Activated naive CD8-positive, alpha-beta T cell treated with anti-CD3 and anti-CD28 coated beads for 36 hours (primary cell): Measurements from ENCODE around the gene ZNF281. TPM values are rescaled to one million over a fixed set of nuclear protein-coding genes. Genes with fewer than 3 reads are reported as not detected.

Experiments used
- DNase-seq: peaks from one replicate; pipeline ENCODE4 v3.0.0; 2021
- H3K27ac Mint-ChIP-seq: one replicate; pipeline ENCODE4 v1.8.0; 2022; ENCODE audit warnings: mild to moderate bottlenecking, moderate library complexity, mixed read lengths
- H3K27me3 Mint-ChIP-seq: one replicate; pipeline ENCODE4 v1.8.0; 2022; ENCODE audit warnings: mild to moderate bottlenecking, mixed read lengths
- H3K36me3 Mint-ChIP-seq: one replicate; pipeline ENCODE4 v1.8.0; 2021; ENCODE audit warnings: mild to moderate bottlenecking, mixed read lengths
- H3K4me1 Mint-ChIP-seq: one replicate; pipeline ENCODE4 v1.8.0; 2021; ENCODE audit warnings: mixed read lengths
- H3K4me3 Mint-ChIP-seq: one replicate; pipeline ENCODE4 v1.8.0; 2022; ENCODE audit warnings: mild to moderate bottlenecking, moderate library complexity, mixed read lengths
- H3K9me3 Mint-ChIP-seq: one replicate; pipeline ENCODE4 v1.8.0; 2022; ENCODE audit warnings: mixed read lengths
- total RNA-seq, 2 experiments: library from RNA; stranded (reverse); gene quantifications; one replicate each; pipeline ENCODE4 v1.2.3, GENCODE V29; 2021

Gene ZNF281
- total RNA-seq, 2 experiments from 2014 or later, result 20.4 to 20.8 TPM

DNA sequence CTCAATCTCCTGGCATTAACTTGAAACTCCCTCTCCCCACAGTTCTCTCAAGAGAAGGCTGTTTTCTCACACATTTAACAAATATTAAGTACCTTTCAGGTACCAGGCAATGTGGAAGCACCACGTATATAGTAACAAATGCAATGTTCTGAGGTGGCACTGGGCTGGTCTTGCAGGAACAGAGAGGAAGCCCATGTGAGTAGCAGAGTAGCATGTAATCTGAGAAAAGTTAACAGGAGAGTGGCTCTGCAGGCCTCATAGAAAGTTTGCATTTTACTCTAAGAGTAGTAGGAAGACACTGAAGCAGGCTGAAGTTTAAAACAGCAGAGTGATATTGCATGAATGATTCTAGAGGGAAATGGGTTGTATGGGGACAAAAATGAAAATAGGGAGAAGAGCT lies 21.0 kb downstream of the ZNF281 start:
- no peak overlapping the region for H3K27ac Mint-ChIP-seq
- H3K9me3 Mint-ChIP-seq, result no peaks in the 10 kb centered on the region
- H3K4me3 Mint-ChIP-seq, result no peak overlapping the region
- H3K27me3 Mint-ChIP-seq, result no peaks in the 10 kb centered on the region
- no peak for DNase-seq
- H3K36me3 Mint-ChIP-seq, result no peaks in the 10 kb centered on the region
- H3K4me1 Mint-ChIP-seq, result no peaks in the 10 kb centered on the region

DNA sequence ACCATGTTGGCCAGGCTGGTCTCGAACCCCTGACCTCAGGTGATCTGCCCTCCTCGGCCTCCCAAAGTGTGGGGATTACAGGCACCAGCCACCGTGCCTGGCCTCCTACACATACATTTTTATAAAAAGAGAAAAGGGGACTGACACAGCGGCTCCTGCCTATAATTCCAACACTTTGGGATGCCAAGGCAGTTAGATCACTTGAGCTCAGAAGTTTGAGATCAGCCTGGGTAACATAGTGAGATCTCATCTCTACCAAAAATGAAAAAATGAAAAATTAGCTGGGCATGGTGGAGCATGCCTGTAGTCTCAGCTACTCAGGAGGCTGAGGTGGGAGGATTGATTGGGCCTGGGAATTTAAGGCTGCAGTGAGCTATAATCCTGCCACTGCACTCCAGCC lies 23.4 kb downstream of the ZNF281 start:
- Mint-ChIP-seq H3K9me3 (no peaks in the 10 kb centered on the region), H3K36me3 (no peaks in the 10 kb centered on the region), H3K4me1 (peaks cover 1% of the 10 kb centered on the region), H3K4me3 (no peak overlapping the region), H3K27ac (no peak overlapping the region), H3K27me3 (no peaks in the 10 kb centered on the region)
- no peak for DNase-seq

DNA sequence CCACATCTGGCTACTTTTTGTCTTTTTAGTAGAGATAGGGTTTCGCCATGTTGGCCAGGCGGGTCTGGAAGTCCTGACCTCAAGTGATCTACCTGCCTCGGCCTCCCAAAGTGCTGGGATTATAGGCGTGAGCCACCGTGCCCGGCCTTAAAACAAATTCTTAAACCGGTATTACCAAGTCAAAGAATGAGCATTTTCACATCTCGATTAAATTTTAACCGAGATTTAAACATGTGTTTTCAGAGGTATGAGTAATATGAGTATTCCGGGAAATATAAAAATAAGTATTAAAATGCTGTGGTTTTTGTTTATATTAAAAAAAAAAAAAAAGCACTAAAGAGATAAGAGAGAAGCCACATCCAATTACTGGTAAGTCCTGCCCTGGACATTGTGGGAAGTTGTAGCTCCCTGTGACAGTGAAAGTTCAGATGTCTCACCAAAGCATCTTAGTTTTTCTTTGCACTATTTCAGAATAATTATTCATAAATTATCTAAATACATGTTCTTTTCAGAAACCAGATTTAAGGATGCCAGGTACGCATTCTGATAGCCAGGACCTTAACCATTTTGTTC lies 24.9 kb downstream of the ZNF281 start:
- no peaks in the 10 kb centered on the region for H3K36me3 Mint-ChIP-seq
- DNase-seq, result no peak
- no peak overlapping the region for H3K4me3 Mint-ChIP-seq
- H3K27ac Mint-ChIP-seq, result no peak overlapping the region
- H3K9me3 Mint-ChIP-seq, result no peaks in the 10 kb centered on the region
- H3K4me1 Mint-ChIP-seq, result peaks cover 10% of the 10 kb centered on the region
- H3K27me3 Mint-ChIP-seq, result no peaks in the 10 kb centered on the region

DNA sequence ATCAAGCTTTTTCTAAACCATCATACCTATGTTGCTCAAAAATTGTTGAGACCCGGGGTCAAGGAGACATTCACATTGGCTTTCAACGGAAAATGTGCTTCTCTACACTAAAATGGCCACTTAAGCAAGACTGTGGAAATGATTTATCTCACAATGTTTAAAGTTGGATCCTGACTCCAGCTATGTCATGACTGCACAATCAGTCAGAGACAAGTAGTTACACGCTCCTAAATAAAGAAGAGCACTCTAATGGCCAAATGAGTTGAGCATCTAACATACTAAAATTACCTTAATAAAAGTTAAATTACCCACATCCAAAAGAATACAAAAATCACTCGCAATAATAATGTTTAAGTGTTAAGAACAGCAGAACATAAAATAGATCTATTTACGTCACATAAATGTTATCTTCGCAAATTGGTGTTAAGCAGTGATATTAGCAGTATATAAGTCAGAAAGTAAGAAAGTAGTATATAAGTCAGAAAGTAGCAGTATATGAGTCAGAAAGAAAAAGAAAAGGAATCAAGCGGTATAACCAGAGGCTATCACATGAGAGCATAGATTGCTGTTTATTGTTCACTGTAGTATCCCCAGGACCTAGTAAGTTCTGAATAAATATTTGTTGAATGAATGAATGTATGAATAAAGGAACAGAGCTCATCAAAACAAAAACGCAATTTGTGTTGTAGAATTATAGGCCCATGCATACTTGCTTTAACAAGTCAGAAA lies 28.4 kb downstream of the ZNF281 start:
- no peak overlapping the region for H3K4me3 Mint-ChIP-seq

DNA sequence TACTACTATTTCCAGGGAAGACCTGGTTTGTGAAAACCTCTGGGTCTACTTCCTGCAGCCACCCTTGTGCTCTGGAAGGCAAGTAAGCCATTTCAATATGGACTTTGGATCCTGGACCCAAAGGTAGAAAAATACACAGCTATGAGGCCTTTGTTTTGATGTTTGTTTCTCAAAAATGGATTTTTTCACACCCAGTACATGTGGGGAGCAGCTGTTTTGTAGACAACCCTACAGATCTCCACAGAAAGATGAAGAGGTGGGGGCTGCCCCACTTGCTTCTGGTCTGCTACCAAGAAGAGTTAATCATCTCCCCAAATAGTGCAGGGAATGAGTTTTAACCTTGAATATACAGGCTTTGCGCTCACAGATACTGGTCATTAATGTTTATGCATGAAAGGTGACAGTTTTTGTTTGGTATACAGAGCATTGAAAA lies 29.2 kb downstream of the ZNF281 start:
- Mint-ChIP-seq H3K4me1 (peaks cover 12% of the 10 kb centered on the region), H3K4me3 (no peak overlapping the region), H3K27me3 (no peaks in the 10 kb centered on the region), H3K36me3 (no peaks in the 10 kb centered on the region), H3K9me3 (no peaks in the 10 kb centered on the region), H3K27ac (no peak overlapping the region)
- DNase-seq, result no peak

More for the DNA sequence above, 28.4 kb downstream of the ZNF281 start:
- H3K27ac Mint-ChIP-seq, result no peak overlapping the region
- DNase-seq, result no peak
- H3K27me3 Mint-ChIP-seq, result no peaks in the 10 kb centered on the region
- H3K36me3 Mint-ChIP-seq, result no peaks in the 10 kb centered on the region
- no peaks in the 10 kb centered on the region for H3K9me3 Mint-ChIP-seq
- peaks cover 12% of the 10 kb centered on the region for H3K4me1 Mint-ChIP-seq

DNA sequence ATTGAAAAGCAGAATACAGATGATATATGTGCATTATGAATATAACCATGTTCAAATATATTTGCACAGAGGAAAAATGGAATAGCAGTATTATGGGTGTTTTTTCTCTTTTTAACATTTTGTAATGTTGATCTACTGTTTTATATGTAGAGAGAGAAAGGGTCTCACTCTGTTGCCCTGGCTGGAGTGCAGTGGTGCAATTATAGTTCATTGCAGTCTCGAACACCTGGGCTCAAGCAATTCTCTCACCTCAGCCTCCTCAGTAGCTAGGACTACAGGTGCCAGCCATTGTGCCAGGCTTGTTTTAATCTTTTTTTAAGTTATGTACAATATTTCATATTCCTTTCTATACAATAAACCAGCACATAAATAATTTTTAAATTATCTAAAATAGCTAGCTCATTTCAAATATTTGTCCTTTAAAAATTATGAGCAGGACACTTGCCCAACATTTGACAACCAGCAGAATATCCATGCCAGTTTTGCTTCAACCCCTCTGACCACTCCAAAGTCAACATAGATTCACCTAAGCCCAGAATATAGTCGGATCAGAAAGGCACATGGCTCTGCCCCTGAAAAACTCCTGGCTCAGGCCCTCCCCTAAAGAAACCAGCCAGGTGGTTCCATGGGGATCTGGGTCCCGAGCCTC lies 29.8 kb downstream of the ZNF281 start:
- Mint-ChIP-seq H3K9me3 (no peaks in the 10 kb centered on the region), H3K36me3 (no peaks in the 10 kb centered on the region), H3K27ac (no peak overlapping the region), H3K4me3 (no peak overlapping the region), H3K27me3 (no peaks in the 10 kb centered on the region), H3K4me1 (peaks cover 12% of the 10 kb centered on the region)
- no peak for DNase-seq

DNA sequence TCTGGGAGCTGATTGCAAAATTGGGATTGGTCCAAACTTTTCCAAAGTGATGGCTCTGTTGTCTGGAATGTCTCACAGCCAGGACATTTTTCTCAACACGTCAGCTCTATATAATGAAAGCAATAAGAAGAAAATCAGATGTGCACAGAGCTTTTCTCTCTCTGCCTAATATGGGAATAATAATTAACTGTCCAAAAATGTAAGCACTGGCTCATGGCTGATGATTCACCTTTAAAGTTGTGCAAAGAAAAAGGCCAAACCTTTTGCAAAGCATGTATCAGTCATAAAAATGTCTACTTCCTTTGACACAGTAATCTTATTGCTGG lies 30.4 kb downstream of the ZNF281 start:
- H3K4me1 Mint-ChIP-seq, result peaks cover 12% of the 10 kb centered on the region
- no peak overlapping the region for H3K27ac Mint-ChIP-seq
- no peaks in the 10 kb centered on the region for H3K27me3 Mint-ChIP-seq
- no peaks in the 10 kb centered on the region for H3K36me3 Mint-ChIP-seq
- H3K9me3 Mint-ChIP-seq, result no peaks in the 10 kb centered on the region
- no peak overlapping the region for H3K4me3 Mint-ChIP-seq
- DNase-seq, result no peak

DNA sequence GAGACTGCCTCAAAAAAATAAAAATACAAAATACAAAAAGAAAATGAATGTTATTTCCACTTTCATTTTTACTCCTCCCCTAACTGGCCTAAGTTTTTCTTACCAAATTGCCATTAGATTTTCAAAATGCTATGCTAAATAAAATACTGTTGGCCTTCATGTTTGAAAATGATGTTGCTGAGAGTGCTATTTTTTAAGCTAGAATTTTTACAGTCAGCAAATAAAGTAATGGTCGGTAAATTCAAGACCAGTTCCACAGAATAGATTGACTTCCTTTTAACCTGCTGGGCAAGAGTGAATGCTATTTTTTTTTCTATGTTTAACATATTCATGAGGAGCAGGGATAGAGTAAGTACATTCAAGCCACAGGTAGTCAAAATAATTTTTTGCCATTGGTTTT lies 31.7 kb downstream of the ZNF281 start:
- Mint-ChIP-seq H3K4me3 (no peak overlapping the region), H3K27me3 (no peaks in the 10 kb centered on the region), H3K27ac (no peak overlapping the region)

DNA sequence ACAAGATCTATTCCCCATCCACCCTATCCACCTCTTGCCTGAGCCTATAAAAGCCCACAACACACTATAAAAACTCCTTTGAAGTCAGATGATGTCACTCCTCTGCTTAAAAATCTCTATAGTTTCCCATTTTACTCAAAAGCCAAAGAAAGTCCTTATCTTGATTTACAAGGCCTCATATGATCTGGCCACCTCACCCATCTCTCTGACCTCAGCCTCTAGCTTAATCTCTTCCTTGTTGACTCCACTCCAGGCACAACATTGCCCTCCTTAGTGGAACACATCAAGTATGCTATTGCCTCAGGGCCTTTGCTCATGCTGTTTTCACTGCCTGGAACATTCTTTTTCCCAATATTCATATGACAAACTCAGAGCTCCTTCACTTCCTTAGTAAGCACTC lies 33.3 kb downstream of the ZNF281 start:
- Mint-ChIP-seq H3K4me3 (no peak overlapping the region), H3K27ac (no peak overlapping the region)

More for the DNA sequence above, 31.7 kb downstream of the ZNF281 start:
- H3K4me1 Mint-ChIP-seq, result peaks cover 12% of the 10 kb centered on the region
- H3K9me3 Mint-ChIP-seq, result no peaks in the 10 kb centered on the region
- DNase-seq, result no peak
- no peaks in the 10 kb centered on the region for H3K36me3 Mint-ChIP-seq

DNA sequence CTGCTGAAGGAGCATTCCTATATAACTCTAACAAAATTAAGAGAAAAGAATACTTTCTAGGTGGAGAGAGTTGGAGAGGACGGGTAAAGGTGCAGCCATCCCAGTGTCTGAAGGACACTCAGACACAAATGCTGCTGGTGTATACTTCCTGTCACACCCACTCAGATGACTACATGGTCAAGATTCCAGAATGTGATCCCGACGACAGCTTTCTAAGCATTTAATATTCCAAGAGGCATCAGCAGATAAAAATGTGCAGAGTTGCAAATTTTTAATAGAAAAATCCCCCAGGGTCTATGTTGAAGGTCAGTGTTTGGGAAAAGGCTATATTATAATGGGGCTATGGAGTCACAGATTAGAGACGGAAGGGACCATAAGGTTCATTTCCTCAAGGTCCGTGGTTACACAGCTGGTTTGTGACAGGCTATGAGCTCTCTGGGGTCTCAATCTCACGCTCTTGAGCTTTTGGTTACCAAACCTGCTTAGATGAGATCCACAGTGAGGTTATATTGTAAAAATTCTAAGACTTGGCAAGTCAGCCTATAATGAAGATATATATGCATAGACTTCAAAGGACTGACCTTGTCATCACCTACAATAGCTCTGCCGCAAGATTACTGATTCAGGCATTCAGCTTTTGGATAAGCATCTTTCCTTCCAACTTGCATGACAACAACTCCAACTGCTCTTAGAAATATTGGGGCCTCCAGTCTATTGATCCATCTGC lies 35.1 kb downstream of the ZNF281 start:
- Mint-ChIP-seq H3K4me3 (no peak overlapping the region), H3K36me3 (peaks cover 2% of the 10 kb centered on the region), H3K9me3 (no peaks in the 10 kb centered on the region), H3K27me3 (no peaks in the 10 kb centered on the region), H3K27ac (no peak overlapping the region), H3K4me1 (peaks cover 2% of the 10 kb centered on the region)
- no peak for DNase-seq

More for the DNA sequence above, 33.3 kb downstream of the ZNF281 start:
- Mint-ChIP-seq H3K9me3 (no peaks in the 10 kb centered on the region), H3K27me3 (no peaks in the 10 kb centered on the region), H3K36me3 (peaks cover 2% of the 10 kb centered on the region), H3K4me1 (peaks cover 12% of the 10 kb centered on the region)
- DNase-seq, result no peak

DNA sequence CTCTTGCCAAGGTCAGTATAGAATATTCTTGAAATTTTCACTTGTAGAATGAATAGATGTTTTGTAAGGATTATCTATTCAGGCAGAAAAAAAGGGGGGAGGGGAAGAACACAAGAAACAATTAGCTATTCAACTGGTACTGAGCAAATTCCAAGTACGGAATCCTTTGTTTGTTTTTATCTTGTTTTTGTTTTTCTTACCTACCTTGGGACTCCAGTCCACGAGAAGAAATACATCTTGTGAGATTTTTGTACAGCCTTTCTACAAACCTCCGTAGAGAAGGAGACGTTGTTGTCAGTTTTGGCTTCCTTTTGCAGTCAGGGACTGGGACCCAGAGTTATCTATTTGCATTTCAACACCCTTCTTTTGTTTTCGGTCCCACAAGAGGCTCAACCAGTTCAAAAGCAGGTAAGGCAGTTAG lies 36.0 kb downstream of the ZNF281 start:
- DNase-seq, result no peak
- H3K9me3 Mint-ChIP-seq, result no peaks in the 10 kb centered on the region
- peaks cover 2% of the 10 kb centered on the region for H3K4me1 Mint-ChIP-seq
- no peak overlapping the region for H3K4me3 Mint-ChIP-seq
- peaks cover 2% of the 10 kb centered on the region for H3K36me3 Mint-ChIP-seq
- H3K27me3 Mint-ChIP-seq, result no peaks in the 10 kb centered on the region
- H3K27ac Mint-ChIP-seq, result no peak overlapping the region

DNA sequence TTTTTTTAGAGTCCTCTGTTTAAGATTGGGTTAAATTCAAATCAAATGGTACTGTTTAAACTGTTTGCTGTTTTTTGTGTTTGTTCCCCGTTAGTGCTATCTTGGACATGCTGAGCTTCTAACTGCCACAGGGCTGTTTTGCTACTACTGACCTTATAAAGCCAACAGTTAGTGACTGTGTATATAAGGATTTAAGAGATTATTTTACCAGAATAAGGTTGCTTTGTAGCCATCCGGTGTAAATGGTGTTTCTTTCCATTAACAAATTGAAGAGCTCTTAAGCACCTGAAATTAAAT lies 37.0 kb downstream of the ZNF281 start:
- Mint-ChIP-seq H3K4me3 (no peak overlapping the region), H3K27me3 (no peaks in the 10 kb centered on the region), H3K4me1 (no peaks in the 10 kb centered on the region), H3K36me3 (peaks cover 2% of the 10 kb centered on the region), H3K9me3 (no peaks in the 10 kb centered on the region), H3K27ac (no peak overlapping the region)
- DNase-seq, result no peak

DNA sequence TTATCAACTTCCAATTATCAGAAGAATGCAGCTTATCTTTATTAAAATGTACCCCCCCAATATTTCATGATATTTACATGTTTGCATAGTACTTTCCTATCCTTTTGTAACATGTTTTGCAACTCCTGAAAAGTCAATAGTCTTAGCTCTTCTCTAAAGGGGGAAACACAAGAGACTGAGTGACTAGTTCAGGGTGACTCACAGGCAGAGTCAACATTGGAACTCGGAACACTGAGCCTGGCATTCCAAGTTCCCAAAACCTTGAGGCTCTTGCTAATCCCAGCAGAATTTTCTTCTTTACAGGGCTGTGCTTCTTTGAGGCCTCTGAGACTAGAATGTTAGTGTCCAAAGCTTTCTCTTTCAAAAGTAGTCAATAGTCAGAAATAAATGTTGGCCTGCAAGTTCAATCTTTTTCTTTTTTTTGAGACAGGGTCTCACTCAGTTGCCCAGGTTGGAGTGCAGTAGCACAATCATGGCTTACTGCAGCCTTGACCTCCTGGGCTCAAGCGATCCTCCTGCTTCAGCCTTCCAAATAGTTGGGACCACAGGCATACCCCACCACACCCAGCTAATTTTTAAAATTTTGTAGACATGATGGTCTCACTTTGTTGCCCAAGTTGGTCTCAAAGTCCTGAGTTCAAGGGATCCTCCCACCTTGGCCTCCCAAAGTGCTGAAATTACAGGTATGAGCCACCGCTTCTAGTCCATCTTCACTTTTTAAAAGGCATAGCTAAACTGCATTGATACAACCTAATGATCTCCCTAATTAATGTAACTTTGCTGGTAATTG lies 37.5 kb downstream of the ZNF281 start:
- Mint-ChIP-seq H3K27ac (no peak overlapping the region), H3K36me3 (peaks cover 2% of the 10 kb centered on the region), H3K4me3 (no peak overlapping the region), H3K4me1 (no peaks in the 10 kb centered on the region), H3K27me3 (no peaks in the 10 kb centered on the region), H3K9me3 (no peaks in the 10 kb centered on the region)
- no peak for DNase-seq

DNA sequence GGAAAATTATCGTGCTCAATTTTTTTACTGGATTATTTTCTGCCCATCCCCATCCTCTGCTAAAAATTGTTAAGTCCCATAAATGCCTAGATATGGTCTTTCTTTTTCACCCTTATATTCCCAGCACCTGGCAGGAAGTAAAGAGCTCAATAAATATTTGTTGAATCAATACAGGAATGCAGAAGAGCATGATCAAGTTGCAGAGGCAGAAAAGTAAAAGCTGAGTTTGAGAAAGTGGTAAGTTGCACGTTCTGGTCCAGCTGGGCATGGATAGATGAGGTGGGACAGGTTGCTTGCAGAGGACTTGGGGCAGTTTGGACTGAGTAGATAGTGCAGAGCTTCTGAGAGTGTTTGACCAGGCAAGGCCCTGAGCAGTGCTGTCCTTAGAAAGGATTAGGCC lies 40.1 kb downstream of the ZNF281 start:
- Mint-ChIP-seq H3K27ac (no peak overlapping the region), H3K9me3 (no peaks in the 10 kb centered on the region), H3K36me3 (peaks cover 6% of the 10 kb centered on the region), H3K4me1 (no peaks in the 10 kb centered on the region), H3K4me3 (no peak overlapping the region), H3K27me3 (no peaks in the 10 kb centered on the region)
- no peak for DNase-seq

DNA sequence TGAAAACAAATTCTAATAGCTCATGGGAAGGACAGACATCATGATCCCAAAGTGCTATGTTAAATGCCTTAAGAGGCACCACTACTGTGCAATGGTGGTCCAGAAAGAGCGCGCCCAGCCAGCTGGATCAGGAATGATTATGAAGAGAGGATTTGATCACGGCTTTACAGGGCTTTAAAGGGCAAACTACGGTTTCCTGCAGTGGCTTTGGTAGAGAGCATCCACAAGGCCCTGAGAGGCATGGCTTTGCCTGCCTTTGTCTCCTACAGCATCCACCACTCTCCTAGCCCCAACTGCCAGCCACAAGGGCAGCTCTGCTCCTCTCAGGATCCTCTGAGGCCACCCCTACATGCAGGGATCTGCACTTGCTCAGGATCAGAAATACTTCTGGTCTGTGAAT lies 40.7 kb downstream of the ZNF281 start:
- no peak overlapping the region for H3K4me3 Mint-ChIP-seq
- no peak overlapping the region for H3K27ac Mint-ChIP-seq
- no peaks in the 10 kb centered on the region for H3K27me3 Mint-ChIP-seq
- no peaks in the 10 kb centered on the region for H3K4me1 Mint-ChIP-seq
- peaks cover 6% of the 10 kb centered on the region for H3K36me3 Mint-ChIP-seq
- H3K9me3 Mint-ChIP-seq, result no peaks in the 10 kb centered on the region
- no peak for DNase-seq
